Loucy (cell line): ENCODE data around the gene DRICH1.
"Not testable (repeated sequence)": the region's sequence is repeated elsewhere in the genome, so short reads cannot be mapped to it uniquely, and the experiment has no call there.

Experiments
- CTCF ChIP-seq: fragments of 200-600 bp; sonication (generic); conservative IDR thresholded peaks from 2 replicates; pipeline ENCODE4 v1.5.1; 2014; ENCODE audit warnings: mild to moderate bottlenecking, antibody characterized with exemption, low read length
- EZH2phosphoT487 ChIP-seq: fragments of 200-600 bp; IDR thresholded peaks from 2 replicates; pipeline ENCODE4 v1.6.1; 2018; ENCODE audit warnings: antibody characterized with exemption, mild to moderate bottlenecking, moderate library complexity, borderline replicate concordance

DNA sequence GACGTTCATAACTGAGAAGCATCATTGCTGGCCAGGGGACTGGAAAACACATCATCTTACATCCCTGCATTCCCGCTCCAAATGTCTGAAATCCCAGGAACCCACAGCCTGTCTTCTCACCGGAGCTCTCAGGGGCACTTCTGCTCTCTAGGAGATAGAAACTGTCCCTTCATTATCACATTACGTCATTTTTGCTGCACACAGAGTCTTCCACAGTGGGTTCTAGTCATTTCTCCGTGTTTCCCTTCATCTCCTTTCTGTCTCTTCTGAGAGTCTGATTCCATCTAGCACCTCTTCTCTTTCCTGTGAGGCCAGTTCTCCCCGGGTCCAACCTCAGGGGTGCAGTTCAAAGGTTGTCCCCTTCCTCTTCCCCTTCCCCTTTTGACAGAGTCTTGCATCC lies 36.2 kb downstream of the DRICH1 start:
- not testable (repeated sequence) for TF ChIP-seq CTCF, EZH2phosphoT487
